ENCODE measurements around the gene MTA3.
"Not testable (repeated sequence)": the region's sequence is repeated elsewhere in the genome, so short reads cannot be mapped to it uniquely, and the experiment has no call there.

MTA3 gene

DNA sequence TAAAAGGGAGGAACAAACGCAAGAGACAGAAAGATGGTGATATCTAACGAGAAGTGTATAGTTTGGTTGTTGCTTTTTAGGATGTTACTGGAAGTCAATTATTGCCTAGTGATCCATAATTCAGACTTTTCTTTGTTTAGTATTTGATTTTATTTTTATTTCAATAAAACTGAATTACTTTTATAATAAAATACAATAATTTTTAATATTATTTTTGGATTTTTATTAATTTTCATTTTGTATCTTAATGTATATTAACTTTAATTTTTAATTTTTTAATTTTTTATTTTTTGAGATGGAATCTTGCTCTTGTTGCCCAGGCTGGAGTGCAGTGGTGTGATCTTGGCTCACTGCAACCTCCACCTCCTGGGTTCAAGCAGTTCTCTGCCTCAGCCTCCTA is 55.6 kb downstream of the MTA3 start:
- H3K4me3 ChIP-seq (ENCODE audit: low read depth, low read length), result no peak overlapping the region
- TF ChIP-seq, protein P1, sequence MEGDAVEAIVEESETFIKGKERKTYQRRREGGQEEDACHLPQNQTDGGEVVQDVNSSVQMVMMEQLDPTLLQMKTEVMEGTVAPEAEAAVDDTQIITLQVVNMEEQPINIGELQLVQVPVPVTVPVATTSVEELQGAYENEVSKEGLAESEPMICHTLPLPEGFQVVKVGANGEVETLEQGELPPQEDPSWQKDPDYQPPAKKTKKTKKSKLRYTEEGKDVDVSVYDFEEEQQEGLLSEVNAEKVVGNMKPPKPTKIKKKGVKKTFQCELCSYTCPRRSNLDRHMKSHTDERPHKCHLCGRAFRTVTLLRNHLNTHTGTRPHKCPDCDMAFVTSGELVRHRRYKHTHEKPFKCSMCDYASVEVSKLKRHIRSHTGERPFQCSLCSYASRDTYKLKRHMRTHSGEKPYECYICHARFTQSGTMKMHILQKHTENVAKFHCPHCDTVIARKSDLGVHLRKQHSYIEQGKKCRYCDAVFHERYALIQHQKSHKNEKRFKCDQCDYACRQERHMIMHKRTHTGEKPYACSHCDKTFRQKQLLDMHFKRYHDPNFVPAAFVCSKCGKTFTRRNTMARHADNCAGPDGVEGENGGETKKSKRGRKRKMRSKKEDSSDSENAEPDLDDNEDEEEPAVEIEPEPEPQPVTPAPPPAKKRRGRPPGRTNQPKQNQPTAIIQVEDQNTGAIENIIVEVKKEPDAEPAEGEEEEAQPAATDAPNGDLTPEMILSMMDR (IDR thresholded peaks at IDR 0.05; ENCODE audit: borderline replicate concordance, insufficient read depth, low read depth, low read length), result no peak

- not testable (repeated sequence) for H3K4me3 ChIP-seq (ENCODE audit: low read depth, low read length)
Measured at GRCh38 chr2:42628024-42628423, 59.6 kb downstream of the MTA3 start.

GRCh38 chr2:42636934-42637333 is 68.5 kb downstream of the MTA3 start:
- TF ChIP-seq, protein P1 (IDR thresholded peaks at IDR 0.05; ENCODE audit: borderline replicate concordance, insufficient read depth, low read depth, low read length), result no peak
- H3K4me3 ChIP-seq (ENCODE audit: low read depth, low read length), result no peak overlapping the region

GRCh38 chr2:42638080-42638784 is 69.8 kb downstream of the MTA3 start:
- TF ChIP-seq, protein P1 (IDR thresholded peaks at IDR 0.05; ENCODE audit: borderline replicate concordance, insufficient read depth, low read depth, low read length), result no peak

DNA sequence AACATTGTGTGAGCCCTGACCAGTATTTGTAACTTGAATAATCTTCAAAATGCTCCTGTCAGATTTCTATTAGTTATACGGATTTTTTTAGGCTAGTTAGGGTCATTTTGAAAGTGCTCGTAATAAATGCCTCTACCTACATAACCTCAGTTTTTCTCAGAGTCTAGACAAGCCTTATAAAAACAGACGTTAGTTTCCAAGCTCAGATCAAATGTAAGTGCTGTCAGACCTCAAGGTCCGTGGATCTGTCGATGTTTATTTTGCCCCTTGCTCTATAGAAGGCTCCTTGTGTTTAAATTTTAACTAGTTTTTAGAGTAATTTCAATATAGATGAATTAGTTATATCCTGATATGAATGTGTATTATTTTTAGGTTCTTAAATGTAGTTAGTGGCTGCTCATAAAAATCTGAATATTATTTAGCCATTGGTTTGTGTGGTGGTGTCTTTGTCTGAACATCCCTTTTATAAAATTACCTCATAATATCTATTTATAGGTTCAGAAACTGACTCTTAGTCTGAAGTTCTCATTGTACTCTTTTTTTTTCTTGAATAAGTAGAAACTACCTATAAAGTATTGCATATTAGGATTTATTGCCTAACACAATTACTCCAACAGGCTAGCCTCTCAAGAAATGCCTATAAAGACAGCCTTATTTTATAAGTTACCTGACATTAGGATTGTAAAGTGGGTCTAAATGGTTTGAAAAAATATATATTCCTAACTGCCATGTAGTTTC is 71.1 kb downstream of the MTA3 start:
- H3K4me3 ChIP-seq (ENCODE audit: low read depth, low read length), result no peak overlapping the region
- TF ChIP-seq, protein P1 (IDR thresholded peaks at IDR 0.05; ENCODE audit: borderline replicate concordance, insufficient read depth, low read depth, low read length), result no peak

More at GRCh38 chr2:42638080-42638784, 69.8 kb downstream of the MTA3 start:
- H3K4me3 ChIP-seq (ENCODE audit: low read depth, low read length), result no peak overlapping the region

DNA sequence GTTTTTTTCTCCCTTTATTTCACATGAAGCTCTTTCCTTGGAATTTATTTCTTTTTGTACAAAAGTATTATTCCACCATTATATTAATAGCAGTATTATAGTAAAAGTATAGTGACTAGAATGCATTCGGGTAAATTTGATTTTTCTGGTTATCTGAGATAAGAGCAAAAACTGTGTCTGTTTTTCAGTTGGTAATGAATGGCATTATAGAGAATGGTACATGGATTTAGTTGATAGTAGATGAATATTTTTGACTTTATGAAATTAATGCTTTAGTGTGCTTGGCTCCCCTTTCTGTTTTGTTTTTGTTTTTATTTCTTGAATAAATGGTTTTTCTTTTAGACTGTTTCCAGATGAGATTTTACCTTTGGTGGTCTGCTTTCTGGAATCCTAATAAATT is 71.8 kb downstream of the MTA3 start:
- H3K4me3 ChIP-seq (ENCODE audit: low read depth, low read length), result no peak overlapping the region
- TF ChIP-seq, protein P1 (IDR thresholded peaks at IDR 0.05; ENCODE audit: borderline replicate concordance, insufficient read depth, low read depth, low read length), result no peak

- not testable (repeated sequence) for H3K4me3 ChIP-seq (ENCODE audit: low read depth, low read length)
Measured at GRCh38 chr2:42642371-42642770, 73.9 kb downstream of the MTA3 start.

- TF ChIP-seq, protein P1 (IDR thresholded peaks at IDR 0.05; ENCODE audit: borderline replicate concordance, insufficient read depth, low read depth, low read length), result no peak
Measured at GRCh38 chr2:42645551-42645950, 77.1 kb downstream of the MTA3 start.

More at GRCh38 chr2:42645551-42645950, 77.1 kb downstream of the MTA3 start:
- H3K4me3 ChIP-seq (ENCODE audit: low read depth, low read length), result no peak overlapping the region

Measured in GM12875 (cell line).